ENCODE data around the gene TRPM3. TPM values are rescaled to one million over a fixed set of nuclear protein-coding genes. Genes with fewer than 3 reads are reported as not detected.

Gene TRPM3
- total and polyA plus RNA-seq, 2 of the 8 experiments (the other 6 are each of a cell fraction or from before 2014, with no cell fraction given) = 2.4 to 10.9 TPM

DNA sequence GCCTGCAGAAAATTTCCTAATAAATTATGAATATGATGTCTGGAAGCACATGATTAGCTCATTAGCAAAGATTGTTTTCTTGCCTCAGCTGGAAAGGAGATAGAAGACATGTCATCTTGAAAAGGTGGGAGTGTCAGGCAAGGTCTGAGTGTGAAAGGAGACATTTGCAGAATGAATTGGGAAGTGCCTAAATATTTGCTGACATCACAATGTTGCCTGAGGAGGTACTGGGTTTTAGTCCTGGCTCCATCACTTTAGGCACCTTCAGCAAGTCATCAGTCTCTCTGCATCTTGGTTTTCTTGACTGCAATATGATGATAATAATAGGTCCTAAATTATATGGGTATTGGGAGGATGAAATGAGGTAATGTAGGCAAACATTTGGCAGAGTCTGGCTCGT, 140.1 kb downstream of the TRPM3 start (continued):
- no peak for TF ChIP-seq ASH2L (IDR thresholded peaks at IDR 0.05; ENCODE audit: low read length)
- TF ChIP-seq HDAC2 (IDR thresholded peaks at IDR 0.05; ENCODE audit: borderline replicate concordance in 1 of 2, low read depth in 2 of 2, low read length in 2 of 2) = no peak
- TF ChIP-seq TCF12 (IDR thresholded peaks at IDR 0.05; ENCODE audit: low read depth, low read length) = no peak
- no peak for TF ChIP-seq CHD1 (IDR thresholded peaks at IDR 0.05; ENCODE audit: low read depth, low read length)
- no peak for TF ChIP-seq TAF7 (optimal IDR thresholded peaks at IDR 0.05; ENCODE audit: borderline replicate concordance, low read depth, low read length)
- no peak for TF ChIP-seq ATF2 (IDR thresholded peaks at IDR 0.05; ENCODE audit: low read length)
- no peak for TF ChIP-seq SIX5 (IDR thresholded peaks at IDR 0.05; ENCODE audit: low read depth, low read length)
- no peak for TF ChIP-seq CEBPB (IDR thresholded peaks at IDR 0.05; ENCODE audit: low read depth, low read length)

Measured in H1 (cell line).